Neural progenitor cell (in vitro differentiated cells): ENCODE measurements around the gene CDSN. TPM values are rescaled to one million over a fixed set of nuclear protein-coding genes. Genes with fewer than 3 reads are reported as not detected.

Source experiments
- DNase-seq: peaks from one replicate; pipeline ENCODE4 v3.0.0-alpha.2; 2016; ENCODE audit warnings: low spot score
- H2AFZ ChIP-seq: fragments of 200-600 bp; sonication (generic); replicated peaks from 2 replicates; pipeline ENCODE4 v1.6.1; 2016; ENCODE audit warnings: antibody characterized with exemption
- H3F3A ChIP-seq: fragments of 200-600 bp; sonication (generic); 2 replicates; pipeline ENCODE4 v1.6.1; 2016; ENCODE audit warnings: antibody characterized with exemption, low read depth
- H3K27ac ChIP-seq: fragments of 200-600 bp; sonication (generic); 2 replicates; pipeline ENCODE4 v1.5.1; 2016; ENCODE audit warnings: mild to moderate bottlenecking
- H3K27me3 ChIP-seq: fragments of 200-600 bp; sonication (generic); 2 replicates; pipeline ENCODE4 v1.6.1; 2016; ENCODE audit warnings: mild to moderate bottlenecking, moderate library complexity
- H3K36me3 ChIP-seq: fragments of 200-600 bp; sonication (generic); 2 replicates; pipeline ENCODE4 v1.5.1; 2016
- H3K4me1 ChIP-seq: fragments of 200-600 bp; sonication (generic); 2 replicates; pipeline ENCODE4 v1.6.1; 2016; ENCODE audit warnings: mixed run types
- H3K4me2 ChIP-seq: fragments of 200-600 bp; sonication (generic); 2 replicates; pipeline ENCODE4 v1.6.1; 2016
- H3K4me3 ChIP-seq: fragments of 200-600 bp; sonication (generic); 2 replicates; pipeline ENCODE4 v1.5.1; 2016
- H3K79me2 ChIP-seq: fragments of 200-600 bp; sonication (generic); 2 replicates; pipeline ENCODE4 v1.6.1; 2016; ENCODE audit warnings: low read depth
- H3K9ac ChIP-seq: fragments of 200-600 bp; sonication (generic); 2 replicates; pipeline ENCODE4 v1.6.1; 2016
- H3K9me3 ChIP-seq: fragments of 200-600 bp; sonication (generic); 2 replicates; pipeline ENCODE4 v1.5.1; 2016; ENCODE audit warnings: low read depth
- H4K20me1 ChIP-seq: fragments of 200-600 bp; sonication (generic); 2 replicates; pipeline ENCODE4 v1.6.1; 2016; ENCODE audit warnings: low read depth
- H3K27ac Mint-ChIP-seq: 3 replicates; pipeline ENCODE4 v1.8.0; 2021; ENCODE audit warnings: mixed read lengths
- H3K27me3 Mint-ChIP-seq: 2 replicates; pipeline ENCODE4 v1.8.0; 2022; ENCODE audit warnings: low read depth, mild to moderate bottlenecking, inconsistent platforms, moderate library complexity, mixed read lengths; ENCODE audit not compliant: insufficient read depth
- H3K36me3 Mint-ChIP-seq: 3 replicates; pipeline ENCODE4 v1.8.0; 2021; ENCODE audit warnings: mixed read lengths
- H3K4me1 Mint-ChIP-seq: 3 replicates; pipeline ENCODE4 v1.8.0; 2021; ENCODE audit warnings: mixed read lengths
- H3K4me3 Mint-ChIP-seq: 3 replicates; pipeline ENCODE4 v1.8.0; 2021; ENCODE audit warnings: mild to moderate bottlenecking, moderate library complexity, mixed read lengths
- H3K9me3 Mint-ChIP-seq: 3 replicates; pipeline ENCODE4 v1.8.0; 2020; ENCODE audit warnings: mixed read lengths
- EZH2 ChIP-seq: fragments of 200-600 bp; sonication (generic); IDR thresholded peaks from 2 replicates; pipeline ENCODE4 v1.6.1; 2017; ENCODE audit warnings: antibody characterized with exemption, mild to moderate bottlenecking, moderate library complexity
- EZH2phosphoT487 ChIP-seq: fragments of 200-600 bp; sonication (generic); IDR thresholded peaks from 2 replicates; pipeline ENCODE4 v1.6.1; 2017; ENCODE audit warnings: antibody characterized with exemption
- total RNA-seq: library from RNA; depleted of rRNA; stranded (reverse); fragments of >200 nt; gene quantifications from 2 replicates; pipeline ENCODE4 v1.2.3, GENCODE V29; 2015; ENCODE audit warnings: low replicate concordance
- TF ChIP-seq, protein P1 (sequence below): fragments of 200-600 bp; sonication (generic); IDR thresholded peaks from 2 replicates; pipeline ENCODE4 v1.5.1; 2017; ENCODE audit warnings: antibody characterized with exemption, mild to moderate bottlenecking

The CDSN gene
- total RNA-seq, 1 donor from 2014 or later, result not detected

DNA sequence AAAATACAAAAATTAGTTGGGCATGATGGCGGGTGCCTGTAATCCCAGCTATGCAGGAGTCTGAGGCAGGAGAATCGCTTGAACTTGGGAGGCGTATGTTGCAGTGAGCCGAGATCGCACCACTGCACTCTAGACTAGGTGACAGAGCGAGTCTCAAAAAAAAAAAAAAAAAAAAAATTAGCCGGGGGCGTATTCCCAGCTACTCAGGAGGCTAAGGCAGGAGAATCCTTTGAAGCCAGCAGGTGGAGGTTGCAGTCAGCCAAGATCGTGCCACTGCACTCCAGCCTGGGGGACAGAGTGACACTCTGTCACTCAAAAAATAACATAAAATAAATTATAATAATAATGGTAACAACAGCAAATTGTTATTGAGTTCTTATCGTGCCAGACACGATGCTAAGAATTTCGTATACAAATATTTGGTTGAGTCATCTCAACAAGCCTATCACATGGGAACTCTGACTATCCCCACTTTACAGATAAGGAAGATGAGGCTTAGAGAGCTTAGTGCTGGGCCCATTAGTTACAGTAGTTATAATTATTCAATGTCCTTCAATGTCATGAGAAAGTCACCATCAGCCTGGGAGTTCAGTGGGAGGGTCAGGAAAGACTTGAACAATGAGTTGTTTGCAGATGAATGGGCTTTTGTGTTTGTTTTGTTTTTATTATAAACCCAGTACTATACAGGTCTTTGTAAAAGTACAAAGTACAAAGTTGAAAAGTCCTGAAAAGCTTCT is 27.3 kb downstream of the CDSN start:
- no peak overlapping the region for H3K4me3 ChIP-seq
- DNase-seq, result no peak
- Mint-ChIP-seq H3K9me3 (no peaks in the 10 kb centered on the region), H3K4me1 (no peaks in the 10 kb centered on the region), H3K4me3 (no peak overlapping the region), H3K36me3 (no peaks in the 10 kb centered on the region), H3K27ac (no peak overlapping the region), H3K27me3 (peaks cover 2% of the 10 kb centered on the region)
- no peaks in the 10 kb centered on the region for H3K9me3 ChIP-seq
- no peaks in the 10 kb centered on the region for H4K20me1 ChIP-seq
- H3K4me2 ChIP-seq, result no peak overlapping the region
- no peak overlapping the region for H3K27ac ChIP-seq
- H3K4me1 ChIP-seq, result no peaks in the 10 kb centered on the region
- no peaks in the 10 kb centered on the region for H3F3A ChIP-seq
- H3K36me3 ChIP-seq, result no peaks in the 10 kb centered on the region
- TF ChIP-seq EZH2phosphoT487 (no peak), EZH2 (no peak)
- TF ChIP-seq, protein P1, sequence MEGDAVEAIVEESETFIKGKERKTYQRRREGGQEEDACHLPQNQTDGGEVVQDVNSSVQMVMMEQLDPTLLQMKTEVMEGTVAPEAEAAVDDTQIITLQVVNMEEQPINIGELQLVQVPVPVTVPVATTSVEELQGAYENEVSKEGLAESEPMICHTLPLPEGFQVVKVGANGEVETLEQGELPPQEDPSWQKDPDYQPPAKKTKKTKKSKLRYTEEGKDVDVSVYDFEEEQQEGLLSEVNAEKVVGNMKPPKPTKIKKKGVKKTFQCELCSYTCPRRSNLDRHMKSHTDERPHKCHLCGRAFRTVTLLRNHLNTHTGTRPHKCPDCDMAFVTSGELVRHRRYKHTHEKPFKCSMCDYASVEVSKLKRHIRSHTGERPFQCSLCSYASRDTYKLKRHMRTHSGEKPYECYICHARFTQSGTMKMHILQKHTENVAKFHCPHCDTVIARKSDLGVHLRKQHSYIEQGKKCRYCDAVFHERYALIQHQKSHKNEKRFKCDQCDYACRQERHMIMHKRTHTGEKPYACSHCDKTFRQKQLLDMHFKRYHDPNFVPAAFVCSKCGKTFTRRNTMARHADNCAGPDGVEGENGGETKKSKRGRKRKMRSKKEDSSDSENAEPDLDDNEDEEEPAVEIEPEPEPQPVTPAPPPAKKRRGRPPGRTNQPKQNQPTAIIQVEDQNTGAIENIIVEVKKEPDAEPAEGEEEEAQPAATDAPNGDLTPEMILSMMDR, result no peak
- H3K27me3 ChIP-seq, result no peaks in the 10 kb centered on the region
- H3K9ac ChIP-seq, result no peak overlapping the region
- no peaks in the 10 kb centered on the region for H3K79me2 ChIP-seq
- H2AFZ ChIP-seq, result no peak overlapping the region

DNA sequence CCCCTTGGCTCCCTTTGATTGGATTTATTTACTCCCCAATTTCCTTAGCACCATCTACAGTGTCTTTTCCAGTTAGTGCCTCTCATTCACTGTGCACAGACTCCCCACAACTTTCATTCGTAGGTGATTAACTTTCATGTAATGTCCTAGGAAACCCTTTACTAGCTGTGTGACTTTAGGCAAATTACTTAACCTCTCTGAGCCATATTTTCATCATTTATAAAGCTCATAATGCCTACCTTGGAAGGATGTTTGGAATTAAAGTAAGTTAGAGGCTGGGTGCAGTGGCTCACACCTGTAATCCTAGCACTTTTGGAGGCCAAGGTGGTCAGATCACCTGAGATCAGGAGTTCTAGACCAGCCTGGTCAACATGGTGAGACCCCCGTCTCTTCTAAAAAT is 28.0 kb downstream of the CDSN start:
- Histone ChIP-seq H3K9me3 (no peaks in the 10 kb centered on the region), H3K4me3 (no peak overlapping the region), H3K27ac (no peak overlapping the region), H3K27me3 (no peaks in the 10 kb centered on the region), H3K79me2 (no peaks in the 10 kb centered on the region), H4K20me1 (no peaks in the 10 kb centered on the region), H3F3A (no peaks in the 10 kb centered on the region), H2AFZ (no peak overlapping the region), H3K9ac (no peak overlapping the region), H3K36me3 (no peaks in the 10 kb centered on the region), H3K4me2 (no peak overlapping the region), H3K4me1 (no peaks in the 10 kb centered on the region)
- Mint-ChIP-seq H3K4me1 (peaks cover 5% of the 10 kb centered on the region), H3K27ac (no peak overlapping the region), H3K9me3 (no peaks in the 10 kb centered on the region), H3K36me3 (no peaks in the 10 kb centered on the region), H3K27me3 (peaks cover 2% of the 10 kb centered on the region), H3K4me3 (no peak overlapping the region)
- DNase-seq, result no peak
- TF ChIP-seq EZH2, result no peak

DNA sequence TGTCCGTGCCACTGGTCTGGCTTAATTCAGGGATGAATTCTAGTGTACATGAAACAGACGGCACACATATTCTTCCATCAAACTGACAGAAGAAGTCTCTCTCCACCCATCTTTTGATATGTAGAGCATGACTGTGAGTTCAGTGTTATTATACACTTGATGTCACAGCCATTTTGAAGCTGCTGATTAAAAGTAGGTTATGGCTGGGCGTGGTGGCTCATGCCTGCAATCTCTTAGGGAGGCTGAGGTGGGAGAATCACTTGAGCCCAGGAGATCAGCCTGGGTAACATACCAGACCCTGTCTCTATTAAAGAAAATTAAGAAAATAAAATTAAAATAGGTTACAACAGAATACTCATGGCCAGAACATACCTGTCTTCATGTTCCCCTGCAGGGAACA is 28.6 kb downstream of the CDSN start:
- Mint-ChIP-seq H3K36me3 (no peaks in the 10 kb centered on the region), H3K27me3 (peaks cover 2% of the 10 kb centered on the region), H3K27ac (no peak overlapping the region), H3K9me3 (no peaks in the 10 kb centered on the region), H3K4me3 (no peak overlapping the region), H3K4me1 (peaks cover 10% of the 10 kb centered on the region)
- Histone ChIP-seq H3K4me2 (no peak overlapping the region), H3K36me3 (no peaks in the 10 kb centered on the region), H3K79me2 (no peaks in the 10 kb centered on the region), H2AFZ (no peak overlapping the region), H3K4me1 (no peaks in the 10 kb centered on the region), H3F3A (no peaks in the 10 kb centered on the region), H3K9me3 (no peaks in the 10 kb centered on the region), H3K27ac (no peak overlapping the region), H4K20me1 (no peaks in the 10 kb centered on the region), H3K27me3 (no peaks in the 10 kb centered on the region), H3K4me3 (no peak overlapping the region), H3K9ac (no peak overlapping the region)
- no peak for TF ChIP-seq EZH2phosphoT487
- DNase-seq, result no peak

DNA sequence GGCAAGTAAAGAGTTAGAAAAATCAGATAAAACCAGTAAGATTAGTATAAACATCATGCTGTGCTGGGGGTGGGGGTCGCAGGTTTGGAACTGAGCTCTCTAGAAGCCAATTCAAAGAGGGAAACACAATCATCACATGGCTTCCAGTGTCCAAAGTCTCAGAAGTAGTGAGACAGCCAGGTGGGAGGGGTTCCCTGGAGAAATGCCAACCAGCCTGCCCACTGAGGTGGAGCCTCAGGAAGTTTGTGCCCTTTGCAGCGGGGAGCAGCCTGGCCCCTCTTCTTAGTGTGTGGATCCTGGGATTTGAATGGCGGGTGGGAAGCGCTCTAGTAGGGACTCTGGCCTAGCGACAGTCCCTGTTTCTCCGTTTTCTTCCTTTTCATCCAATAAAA is 29.3 kb downstream of the CDSN start:
- Mint-ChIP-seq H3K36me3 (no peaks in the 10 kb centered on the region), H3K27ac (no peak overlapping the region), H3K9me3 (no peaks in the 10 kb centered on the region), H3K4me3 (no peak overlapping the region), H3K27me3 (peaks cover 2% of the 10 kb centered on the region), H3K4me1 (peaks cover 11% of the 10 kb centered on the region)
- Histone ChIP-seq H2AFZ (no peak overlapping the region), H3K27ac (no peak overlapping the region), H3F3A (no peaks in the 10 kb centered on the region), H3K9ac (no peak overlapping the region), H3K27me3 (no peaks in the 10 kb centered on the region), H3K36me3 (no peaks in the 10 kb centered on the region), H3K4me2 (no peak overlapping the region), H3K79me2 (no peaks in the 10 kb centered on the region), H3K4me3 (no peak overlapping the region), H3K4me1 (no peaks in the 10 kb centered on the region), H4K20me1 (no peaks in the 10 kb centered on the region), H3K9me3 (no peaks in the 10 kb centered on the region)
- TF ChIP-seq, protein P1, result no peak
- TF ChIP-seq EZH2phosphoT487 (no peak), EZH2 (no peak)
- DNase-seq, result no peak
